Measurements from ENCODE around the gene TRAPPC12. TPM values are rescaled to one million over a fixed set of nuclear protein-coding genes. Genes with fewer than 3 reads are reported as not detected.
A peak's percentile ranks its signal among the peaks of the same experiment; 100 is the strongest.

Gene TRAPPC12
- total RNA-seq, 4 donors from 2014 or later: 125 to 157 (median 145) TPM

DNA sequence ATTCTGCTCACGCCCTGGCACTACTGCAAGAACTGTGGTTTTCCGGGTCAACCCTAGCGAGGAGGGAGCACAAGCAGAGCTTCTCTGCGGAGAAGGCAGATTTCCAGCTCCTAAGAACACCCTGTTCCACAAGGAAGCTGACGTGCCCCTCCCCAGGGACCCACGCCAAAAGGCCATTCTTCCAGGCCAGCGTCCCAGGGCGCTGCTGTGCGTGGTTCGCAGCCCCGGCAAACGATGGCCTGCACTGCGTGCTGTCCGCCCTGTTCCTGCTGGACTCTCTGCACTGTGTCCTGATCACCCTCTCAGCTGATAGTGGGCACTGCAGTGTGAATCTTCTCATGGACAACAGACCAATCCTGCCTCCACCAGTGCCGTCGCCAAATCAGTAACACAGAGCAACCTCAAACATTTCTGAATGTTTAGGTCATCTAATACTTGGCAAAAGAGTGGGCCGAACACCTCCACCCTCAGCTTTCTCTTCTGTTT lies 90.7 kb downstream of the TRAPPC12 start:
- peak overlapping the region in 1 of 4 donors; percentile 26 for H3K4me3 ChIP-seq
- WGBS, 2 donors: 35 to 48% methylated on average over 15 to 17 of the region's 17 CpGs
- peak; percentile 80 to 83 for DNase-seq (ENCODE audit: low spot score in 2 of 2)
- H3K27me3 ChIP-seq: no peaks in the 10 kb centered on the region
- peaks cover 0 to 54% (median 0%) of the 10 kb centered on the region in 3 donors for H3K36me3 ChIP-seq
- H3K27ac ChIP-seq: peak overlapping the region; percentile 78 to 95 (median 83)
- H3K4me1 ChIP-seq: peaks cover 6 to 73% (median 36%) of the 10 kb centered on the region in 4 donors
- peak in 1 of 2 donors; percentile 70 for TF ChIP-seq POLR2A (IDR thresholded peaks at IDR 0.05)
- TF ChIP-seq, protein P1, sequence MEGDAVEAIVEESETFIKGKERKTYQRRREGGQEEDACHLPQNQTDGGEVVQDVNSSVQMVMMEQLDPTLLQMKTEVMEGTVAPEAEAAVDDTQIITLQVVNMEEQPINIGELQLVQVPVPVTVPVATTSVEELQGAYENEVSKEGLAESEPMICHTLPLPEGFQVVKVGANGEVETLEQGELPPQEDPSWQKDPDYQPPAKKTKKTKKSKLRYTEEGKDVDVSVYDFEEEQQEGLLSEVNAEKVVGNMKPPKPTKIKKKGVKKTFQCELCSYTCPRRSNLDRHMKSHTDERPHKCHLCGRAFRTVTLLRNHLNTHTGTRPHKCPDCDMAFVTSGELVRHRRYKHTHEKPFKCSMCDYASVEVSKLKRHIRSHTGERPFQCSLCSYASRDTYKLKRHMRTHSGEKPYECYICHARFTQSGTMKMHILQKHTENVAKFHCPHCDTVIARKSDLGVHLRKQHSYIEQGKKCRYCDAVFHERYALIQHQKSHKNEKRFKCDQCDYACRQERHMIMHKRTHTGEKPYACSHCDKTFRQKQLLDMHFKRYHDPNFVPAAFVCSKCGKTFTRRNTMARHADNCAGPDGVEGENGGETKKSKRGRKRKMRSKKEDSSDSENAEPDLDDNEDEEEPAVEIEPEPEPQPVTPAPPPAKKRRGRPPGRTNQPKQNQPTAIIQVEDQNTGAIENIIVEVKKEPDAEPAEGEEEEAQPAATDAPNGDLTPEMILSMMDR (IDR thresholded peaks at IDR 0.05): peak in 1 of 5 experiments; percentile 31
- peak; percentile 91 to 99 for TF ChIP-seq EP300 (IDR thresholded peaks at IDR 0.05)
- no peaks in the 10 kb centered on the region for H3K9me3 ChIP-seq

- 57 to 70% methylated on average over 17 of the region's 17 CpGs for WGBS, 2 donors
- H3K4me1 ChIP-seq: peaks cover 6 to 78% (median 34%) of the 10 kb centered on the region in 4 donors
- peak overlapping the region; percentile 78 to 95 (median 83) for H3K27ac ChIP-seq
- H3K4me3 ChIP-seq: peak overlapping the region in 1 of 4 donors; percentile 33
- no peaks in the 10 kb centered on the region for H3K9me3 ChIP-seq
- no peak for DNase-seq (ENCODE audit: low spot score in 2 of 2)
- no peaks in the 10 kb centered on the region for H3K27me3 ChIP-seq
- peaks cover 0 to 47% (median 0%) of the 10 kb centered on the region in 3 donors for H3K36me3 ChIP-seq
- TF ChIP-seq EP300 (IDR thresholded peaks at IDR 0.05) (no peak), POLR2A (IDR thresholded peaks at IDR 0.05) (no peak)
- TF ChIP-seq, protein P1 (IDR thresholded peaks at IDR 0.05): no peak
Measured at GRCh38 chr2:3470856-3471737, 91.6 kb downstream of the TRAPPC12 start.

DNA sequence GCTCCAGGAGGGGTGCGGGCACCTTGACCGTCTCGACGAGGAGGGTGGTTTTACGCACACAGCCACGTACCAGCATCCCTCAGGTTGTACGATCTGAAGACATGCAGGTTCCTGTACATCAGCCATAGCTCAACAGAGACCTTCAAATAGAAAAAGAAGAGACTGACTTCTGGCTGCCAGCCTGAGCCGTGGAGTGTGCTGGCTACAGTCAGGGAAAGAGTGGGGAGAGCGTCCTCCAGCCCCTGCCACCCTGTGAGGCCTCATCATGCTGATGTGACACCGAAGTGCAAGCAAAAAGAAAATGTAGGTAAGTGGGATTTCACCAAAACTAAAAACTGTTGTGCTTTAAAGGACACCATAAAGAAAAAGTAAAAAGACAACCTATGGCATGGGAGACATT lies 92.8 kb downstream of the TRAPPC12 start:
- Histone ChIP-seq H3K4me3 (peak overlapping the region in 1 of 4 donors; percentile 33), H3K27me3 (no peaks in the 10 kb centered on the region), H3K27ac (peak overlapping the region; percentile 78 to 95 (median 83)), H3K9me3 (no peaks in the 10 kb centered on the region), H3K4me1 (peaks cover 6 to 80% (median 34%) of the 10 kb centered on the region in 4 donors), H3K36me3 (peaks cover 0 to 35% (median 0%) of the 10 kb centered on the region in 3 donors)
- no peak for DNase-seq (ENCODE audit: low spot score in 2 of 2)
- no peak for TF ChIP-seq POLR2A (IDR thresholded peaks at IDR 0.05)
- WGBS, 2 donors: 80 to 81% methylated on average over 10 of the region's 10 CpGs

GRCh38 chr2:3472966-3473365 lies 93.5 kb downstream of the TRAPPC12 start:
- no peak for TF ChIP-seq POLR2A (IDR thresholded peaks at IDR 0.05)
- TF ChIP-seq, protein P1 (IDR thresholded peaks at IDR 0.05): no peak
- no peak for TF ChIP-seq EP300 (IDR thresholded peaks at IDR 0.05)
- Histone ChIP-seq H3K9me3 (no peaks in the 10 kb centered on the region), H3K4me3 (peak overlapping the region in 1 of 4 donors; percentile 33), H3K36me3 (peaks cover 0 to 32% (median 0%) of the 10 kb centered on the region in 3 donors), H3K4me1 (peaks cover 6 to 75% (median 33%) of the 10 kb centered on the region in 4 donors), H3K27me3 (no peaks in the 10 kb centered on the region), H3K27ac (peak overlapping the region; percentile 78 to 95 (median 83))
- WGBS, 2 donors: 55 to 72% methylated on average over 10 of the region's 10 CpGs
- DNase-seq (ENCODE audit: low spot score in 2 of 2): no peak

- peak overlapping the region; percentile 78 to 95 (median 83) for H3K27ac ChIP-seq
- H3K4me1 ChIP-seq: peaks cover 0 to 47% (median 17%) of the 10 kb centered on the region in 4 donors
- no peaks in the 10 kb centered on the region for H3K27me3 ChIP-seq
- TF ChIP-seq POLR2A (IDR thresholded peaks at IDR 0.05): no peak
- H3K36me3 ChIP-seq: peaks cover 0 to 40% (median 0%) of the 10 kb centered on the region in 3 donors
- peak overlapping the region in 1 of 4 donors; percentile 22 for H3K4me3 ChIP-seq
- 72 to 84% methylated on average over 28 of the region's 28 CpGs for WGBS, 2 donors
- no peak for DNase-seq (ENCODE audit: low spot score in 2 of 2)
- H3K9me3 ChIP-seq: no peaks in the 10 kb centered on the region
Measured at GRCh38 chr2:3475771-3476170, 96.3 kb downstream of the TRAPPC12 start.

Data from tibial nerve (tissue), 4 donors.